Erythroblast (primary cell): ENCODE measurements around the gene ANXA2R.

Experiments used
- DNase-seq, 2 experiments: peaks; one replicate each; lab custom pipeline; 2025; lab: John Stamatoyannopoulos, UW
- GATA1 ChIP-seq: IDR thresholded peaks from 2 replicates; pipeline ENCODE4 v1.6.1; 2011; ENCODE audit warnings: low read depth, mild to moderate bottlenecking, control low read depth, low read length, moderate library complexity
- POLR2A ChIP-seq: IDR thresholded peaks from 2 replicates; pipeline ENCODE4 v1.6.1; 2011; ENCODE audit warnings: mild to moderate bottlenecking, low read length

The ANXA2R gene

DNA sequence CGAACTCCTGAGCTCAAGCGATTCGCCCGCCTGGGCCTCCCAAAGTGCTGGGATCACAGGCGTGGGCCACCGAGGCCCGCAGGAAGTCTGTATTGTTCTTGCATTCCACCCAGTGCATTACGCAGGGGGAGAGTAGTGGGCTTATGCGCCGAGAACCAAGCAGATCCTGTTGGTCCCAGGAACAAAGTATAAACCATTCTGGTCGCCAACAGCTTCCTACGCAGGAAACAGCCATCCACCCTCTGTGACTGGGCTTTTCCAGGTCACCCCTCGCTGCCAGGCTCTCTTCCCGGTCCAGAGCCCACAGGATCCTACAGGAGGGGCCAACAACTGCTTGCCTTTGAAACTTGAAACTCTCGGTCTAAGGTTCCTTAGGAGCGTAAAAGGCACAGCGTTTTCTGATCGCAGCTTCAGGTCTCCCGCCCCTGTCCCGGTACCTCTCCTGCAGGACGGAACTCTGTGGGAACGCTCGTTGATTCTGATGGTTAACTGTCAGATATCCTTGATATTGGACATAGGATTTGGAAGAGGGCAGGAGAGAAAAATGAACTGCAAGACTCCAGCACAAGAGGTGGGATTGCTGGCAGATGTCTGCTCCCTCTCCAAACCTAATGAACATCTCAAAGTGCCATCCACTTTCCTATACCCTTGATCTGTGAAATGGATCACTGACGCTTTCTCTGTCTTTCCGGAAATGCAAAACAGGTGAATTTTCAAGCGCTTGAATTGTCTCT, 4.2 kb upstream of the ANXA2R start:
- peak in 1 of 2 experiments; percentile 50 for DNase-seq
- TF ChIP-seq POLR2A = no peak
- TF ChIP-seq GATA1 = no peak

DNA sequence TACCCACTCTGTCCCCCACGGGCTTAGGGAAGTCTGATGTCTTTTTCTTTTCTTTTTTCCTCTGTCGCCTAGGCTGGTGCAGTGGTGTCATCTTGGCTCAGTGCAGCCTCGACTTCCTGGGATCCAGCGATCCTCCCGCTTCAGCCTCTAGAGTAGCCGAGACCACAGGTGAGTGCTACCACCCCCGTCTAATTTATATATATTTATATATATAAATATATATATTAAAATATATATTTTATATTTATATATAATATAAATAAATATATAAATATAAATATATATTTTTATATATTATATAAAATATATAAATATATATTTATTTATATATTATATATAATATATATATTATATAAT, 3.3 kb upstream of the ANXA2R start:
- DNase-seq = no peak
- TF ChIP-seq POLR2A (no peak), GATA1 (no peak)

DNA sequence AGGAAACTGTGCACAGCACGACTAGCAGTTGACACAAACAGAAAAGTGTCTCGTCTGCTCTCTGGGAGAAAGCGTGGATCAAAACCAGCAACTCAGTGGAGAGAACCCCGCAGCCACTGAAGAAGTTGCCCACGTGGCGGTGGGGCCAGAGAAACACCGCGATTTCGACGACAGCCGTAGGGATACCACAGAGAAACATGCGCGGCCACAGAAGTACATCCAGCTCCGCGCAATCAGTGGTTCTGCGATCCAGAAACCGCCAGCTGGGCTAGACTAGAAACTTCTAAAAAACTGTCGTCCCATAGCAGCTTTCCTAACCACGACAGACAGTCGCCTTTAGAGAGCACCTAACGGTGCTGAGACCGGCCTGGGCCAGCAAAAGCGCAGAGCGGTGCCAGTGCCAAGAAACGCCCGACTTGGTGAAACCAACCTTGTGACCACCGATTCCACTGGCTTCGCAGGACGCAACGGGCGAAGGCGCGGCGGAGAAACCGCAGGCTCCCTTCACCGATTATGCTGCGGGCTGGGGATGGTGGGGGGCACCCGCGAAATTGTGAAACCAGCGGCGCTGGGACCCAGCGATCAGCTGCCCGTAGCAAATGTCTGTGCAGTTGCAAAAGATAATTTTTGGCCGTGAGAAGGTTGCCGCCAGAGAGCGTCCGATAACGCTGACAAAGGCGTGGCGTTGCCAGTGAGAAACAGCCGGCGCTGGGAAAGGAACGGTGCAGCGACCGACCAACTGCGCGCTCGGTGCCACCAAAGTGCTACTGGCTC, 2.7 kb upstream of the ANXA2R start:
- DNase-seq = peak; percentile 94 to 96
- TF ChIP-seq GATA1 (peak; percentile 54), POLR2A (peak; percentile 93)

DNA sequence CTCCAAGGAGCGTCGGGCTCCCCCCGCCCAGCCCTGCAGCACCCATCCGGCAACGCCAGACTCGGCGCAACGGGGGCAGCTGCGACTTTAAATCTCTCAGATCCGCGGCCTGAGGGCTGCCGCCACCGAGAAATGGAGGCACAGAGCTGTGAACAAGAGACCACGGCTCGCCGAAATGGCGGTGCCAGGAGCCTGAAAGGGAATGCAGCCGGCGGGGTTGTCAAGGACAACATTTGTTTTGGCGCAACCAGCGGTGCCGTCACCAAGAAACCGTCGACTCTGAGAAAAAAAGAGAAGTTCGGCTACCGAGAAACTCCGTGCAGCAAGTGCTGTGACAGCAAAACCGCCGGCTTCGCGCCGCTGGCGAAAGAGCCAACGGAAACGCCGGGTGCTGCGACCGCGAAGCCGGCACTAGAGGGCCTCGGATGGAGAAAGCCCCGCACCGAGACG, 2.1 kb upstream of the ANXA2R start:
- DNase-seq = peak; percentile 87 to 88
- TF ChIP-seq GATA1 = no peak

DNA sequence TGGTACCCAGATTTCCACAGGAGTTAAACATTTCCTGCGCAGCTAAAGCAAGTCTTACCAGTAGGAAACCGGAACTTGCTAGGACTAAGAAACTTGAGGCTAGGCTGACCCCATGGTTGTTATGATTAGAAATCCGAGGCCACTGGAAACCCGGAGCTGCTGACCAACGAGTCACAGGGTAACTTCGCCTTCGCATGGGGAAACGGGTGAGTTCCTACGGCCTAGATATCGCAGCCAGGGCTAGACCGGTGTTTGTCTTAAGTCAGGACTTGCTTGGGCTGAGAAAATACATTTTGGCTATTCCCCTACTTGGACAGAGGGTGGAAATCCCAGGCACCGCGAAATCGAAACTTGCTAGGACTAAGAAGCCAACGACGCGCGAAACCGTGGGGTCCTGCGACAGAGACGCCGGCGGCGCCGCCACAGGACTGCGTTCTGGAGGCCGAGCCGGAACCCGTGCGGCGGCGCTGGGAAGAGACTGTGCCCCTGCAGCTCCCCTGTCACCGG, 1.6 kb upstream of the ANXA2R start:
- TF ChIP-seq POLR2A = no peak
- TF ChIP-seq GATA1 = no peak
- DNase-seq = peak; percentile 82 to 90

DNA sequence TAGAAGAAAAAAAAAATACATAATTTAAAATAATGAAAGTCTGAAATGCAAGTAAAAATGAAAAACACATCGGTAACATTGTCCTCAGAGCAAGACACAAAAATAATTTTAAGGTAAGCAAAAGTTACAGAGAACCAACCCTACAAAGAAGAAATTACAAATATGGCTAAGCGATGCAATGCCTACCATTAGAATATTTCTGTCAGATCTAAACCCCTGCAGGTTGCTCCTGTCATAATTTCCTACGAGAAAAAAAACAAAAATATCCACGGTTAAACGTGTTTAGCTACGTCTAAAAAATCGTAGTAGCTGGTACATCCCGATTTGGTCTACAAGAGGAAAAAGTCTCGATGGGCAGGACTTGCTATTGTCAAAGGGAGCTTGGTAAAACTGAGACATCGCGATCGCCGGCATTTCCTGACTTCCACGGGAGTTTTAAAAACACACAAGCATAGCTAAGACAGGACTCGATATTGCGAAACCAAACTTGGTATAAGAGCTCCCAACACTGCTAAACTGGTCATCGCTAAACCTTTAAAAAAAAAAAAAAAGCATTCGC, 1.1 kb upstream of the ANXA2R start:
- peak; percentile 79 to 82 for DNase-seq
- TF ChIP-seq POLR2A (peak; percentile 29), GATA1 (no peak)

DNA sequence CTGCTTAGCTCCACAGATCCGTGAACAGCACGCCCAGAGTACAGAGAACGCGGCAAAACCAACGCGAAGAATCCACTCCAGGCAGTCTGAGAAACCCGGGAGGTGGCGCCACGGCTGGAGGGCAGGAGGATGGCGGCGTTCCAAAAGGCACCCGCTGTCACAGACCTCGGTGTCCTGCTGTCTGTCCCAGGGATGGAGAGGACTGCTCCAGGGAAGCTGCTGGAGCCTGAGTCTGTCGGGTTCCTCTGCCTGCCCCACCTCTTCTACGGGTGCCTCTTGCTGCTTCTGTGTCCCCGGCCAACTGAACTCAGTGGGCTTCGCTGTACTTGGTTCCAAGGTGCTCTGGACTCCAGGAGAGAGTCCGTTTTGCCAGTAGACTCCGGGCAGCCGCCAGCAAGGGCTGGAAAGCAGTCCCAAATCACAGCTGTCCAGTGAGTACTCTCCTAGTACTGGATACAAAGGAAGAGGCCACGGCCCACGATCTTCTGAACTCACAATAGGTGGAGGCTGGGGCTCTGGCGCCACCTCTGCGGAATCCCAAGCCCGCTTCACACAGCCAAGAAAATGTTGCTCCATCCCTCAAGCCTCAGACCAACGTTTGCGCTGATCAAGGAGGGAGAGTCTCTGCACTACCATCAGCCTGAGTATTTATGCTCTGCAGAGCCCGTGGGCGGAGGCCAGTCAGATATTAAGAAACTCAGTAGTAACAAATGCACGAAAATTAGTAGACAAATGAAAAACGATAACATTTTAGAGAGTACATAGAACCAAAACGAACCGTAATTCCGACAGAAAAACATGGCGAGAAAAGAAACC, 440 bp downstream of the ANXA2R start:
- peak; percentile 83 to 88 for DNase-seq
- TF ChIP-seq POLR2A = no peak
- TF ChIP-seq GATA1 = no peak

DNA sequence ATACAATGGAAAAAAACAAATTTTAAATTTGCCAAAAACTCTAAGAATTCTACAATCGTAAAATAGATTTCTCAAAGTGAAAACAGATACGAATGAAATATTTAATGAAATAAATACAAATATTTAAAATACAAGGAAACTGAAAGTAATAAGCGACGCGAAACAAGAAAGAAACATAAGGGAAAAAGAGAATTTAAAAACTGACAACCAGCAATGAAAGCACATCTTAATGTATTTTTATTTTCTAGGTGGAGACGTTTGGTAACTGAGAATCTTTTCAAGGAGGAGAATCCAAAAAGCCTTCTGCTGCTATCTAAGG, 1.0 kb downstream of the ANXA2R start:
- no peak for DNase-seq
- TF ChIP-seq GATA1 (no peak), POLR2A (no peak)

DNA sequence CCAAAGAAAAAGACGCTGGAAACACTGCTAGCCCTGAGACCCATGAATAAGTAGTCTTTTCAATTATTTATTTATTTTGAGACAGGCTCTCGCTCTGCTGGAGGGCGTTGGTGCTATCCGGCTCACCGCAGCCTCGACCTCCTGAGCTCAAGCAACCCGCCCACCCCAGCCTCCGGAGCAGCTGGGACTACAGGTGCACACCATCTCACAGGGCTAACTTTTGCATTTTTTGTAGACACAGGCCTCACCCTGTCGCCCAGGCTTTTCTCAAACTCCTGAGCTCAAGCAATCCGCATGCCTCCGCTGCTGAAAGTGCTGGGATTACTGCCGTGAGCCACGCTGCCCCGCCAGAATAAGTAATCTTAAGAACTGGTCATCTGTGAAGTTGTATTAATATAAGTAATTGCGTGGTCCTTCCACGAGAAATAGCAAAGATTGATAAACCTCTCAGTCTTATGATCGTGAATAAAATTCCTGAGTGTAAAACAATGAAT, 1.6 kb downstream of the ANXA2R start:
- peak; percentile 54 to 66 for DNase-seq
- TF ChIP-seq POLR2A (no peak), GATA1 (no peak)

DNA sequence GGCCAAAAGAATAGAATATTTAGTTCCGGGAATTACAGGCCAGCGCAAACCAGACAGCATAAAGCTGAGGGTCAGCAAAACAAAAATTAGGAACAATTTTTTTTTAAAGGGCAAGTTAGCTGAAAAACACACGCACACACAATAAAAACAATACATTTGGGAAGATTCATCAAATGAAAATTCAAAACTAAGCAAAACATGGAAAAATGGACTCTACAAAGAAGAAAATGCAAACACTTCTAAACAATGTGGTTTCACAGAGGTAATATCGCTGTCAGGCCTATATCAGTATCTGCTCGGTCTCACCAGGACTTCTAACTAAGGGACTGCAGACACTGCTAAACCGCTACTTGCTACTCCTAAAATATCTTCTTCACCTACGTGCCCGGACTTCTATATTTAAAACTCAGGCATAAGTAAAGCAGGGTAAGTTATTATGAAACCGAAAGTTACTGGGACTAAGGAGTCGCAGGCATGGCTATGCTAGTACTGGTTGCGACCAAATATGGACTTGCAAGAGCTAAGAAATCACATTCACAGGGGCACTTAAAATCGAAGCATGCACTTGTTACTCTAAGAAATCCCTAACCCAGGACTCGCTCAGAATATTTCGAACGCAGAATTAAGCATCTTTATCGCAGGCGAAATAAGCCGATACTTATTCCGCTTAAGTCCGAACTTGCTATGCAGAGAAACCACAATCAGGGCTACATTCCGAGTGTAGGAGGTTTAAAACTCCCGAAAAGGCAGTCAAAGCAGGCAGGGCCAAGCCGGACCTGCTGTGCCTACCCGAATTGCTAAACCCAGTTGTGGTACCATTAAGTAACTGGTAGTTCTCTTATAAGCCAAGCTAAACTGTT, 2.3 kb downstream of the ANXA2R start:
- peak; percentile 81 to 84 for DNase-seq
- no peak for TF ChIP-seq GATA1
- peak; percentile 43 for TF ChIP-seq POLR2A

DNA sequence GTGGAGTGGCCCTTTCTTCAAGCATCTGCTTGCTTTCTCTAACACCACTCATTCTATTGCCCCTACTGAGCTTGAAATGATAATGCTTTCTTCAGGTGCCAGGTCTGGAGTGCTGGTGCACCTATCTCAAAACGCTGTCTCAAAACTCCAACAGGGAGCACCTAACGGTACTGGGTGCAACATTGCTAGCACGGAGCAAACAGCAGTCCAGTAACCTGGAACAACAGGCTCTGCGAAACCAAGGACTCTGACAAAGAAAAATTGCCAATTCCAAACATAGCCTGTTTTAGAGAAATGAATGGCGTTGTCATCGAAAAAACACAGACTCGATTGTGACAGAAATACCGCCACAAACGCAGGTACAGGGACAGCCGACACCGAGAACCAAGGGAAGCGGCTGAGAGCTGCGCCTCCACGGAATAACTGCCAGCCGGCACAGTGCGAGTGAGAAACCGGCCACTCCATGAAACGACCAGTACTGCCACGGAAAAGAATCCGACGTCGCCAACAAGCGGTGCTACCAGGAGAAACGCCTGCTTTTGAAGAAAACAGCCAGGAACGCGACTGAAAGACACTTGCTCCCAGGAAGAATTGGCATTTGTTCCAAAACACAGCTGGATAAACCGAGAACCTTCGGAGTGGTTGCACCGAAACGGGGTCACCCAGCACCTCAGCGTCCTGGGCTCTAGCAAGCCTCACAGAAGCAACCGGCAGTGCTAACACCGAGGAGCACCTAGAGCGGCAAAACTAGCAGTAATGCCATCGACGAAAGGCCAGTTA, 3.1 kb downstream of the ANXA2R start:
- DNase-seq = peak; percentile 39 to 53
- TF ChIP-seq POLR2A = no peak
- no peak for TF ChIP-seq GATA1

DNA sequence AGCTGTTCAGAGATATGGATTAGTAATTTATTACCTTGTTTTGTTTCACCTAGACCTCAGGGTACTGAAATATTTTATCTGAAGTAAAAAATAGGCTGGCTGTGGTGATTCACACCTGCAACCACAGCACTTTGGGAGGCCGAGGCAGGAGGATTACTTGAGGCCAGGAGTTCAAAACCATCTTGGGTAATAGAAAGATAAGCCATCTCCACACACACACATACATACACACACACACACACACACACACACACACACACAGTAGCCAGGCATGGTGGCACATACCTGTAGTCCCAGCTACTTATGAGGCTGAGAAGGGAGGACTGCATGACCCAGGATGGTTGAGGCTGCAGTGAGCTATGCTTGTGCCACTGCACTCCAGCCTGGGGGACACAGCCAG, 3.7 kb downstream of the ANXA2R start:
- DNase-seq = peak in 1 of 2 experiments; percentile 33
- TF ChIP-seq POLR2A (no peak), GATA1 (no peak)
